ENCODE measurements around the gene STBD1. TPM values are rescaled to one million over a fixed set of nuclear protein-coding genes. Genes with fewer than 3 reads are reported as not detected.

STBD1 gene
- total RNA-seq, 1 donor from 2014 or later, result 0.09 TPM

- H3K36me3 Mint-ChIP-seq (ENCODE audit: low read depth), result no peaks in the 10 kb centered on the region
- H3K9me3 Mint-ChIP-seq, result no peaks in the 10 kb centered on the region
- ATAC-seq (ENCODE audit: low read depth) (no peak), DNase-seq (no peak)
- no peak overlapping the region for H3K27ac Mint-ChIP-seq
- intact Hi-C loops (cut with micrococcal nuclease), result no loop called here
- ChIA-PET POLR2A (no interaction called here), CTCF (no interaction called here)
- TF ChIP-seq, protein P1, sequence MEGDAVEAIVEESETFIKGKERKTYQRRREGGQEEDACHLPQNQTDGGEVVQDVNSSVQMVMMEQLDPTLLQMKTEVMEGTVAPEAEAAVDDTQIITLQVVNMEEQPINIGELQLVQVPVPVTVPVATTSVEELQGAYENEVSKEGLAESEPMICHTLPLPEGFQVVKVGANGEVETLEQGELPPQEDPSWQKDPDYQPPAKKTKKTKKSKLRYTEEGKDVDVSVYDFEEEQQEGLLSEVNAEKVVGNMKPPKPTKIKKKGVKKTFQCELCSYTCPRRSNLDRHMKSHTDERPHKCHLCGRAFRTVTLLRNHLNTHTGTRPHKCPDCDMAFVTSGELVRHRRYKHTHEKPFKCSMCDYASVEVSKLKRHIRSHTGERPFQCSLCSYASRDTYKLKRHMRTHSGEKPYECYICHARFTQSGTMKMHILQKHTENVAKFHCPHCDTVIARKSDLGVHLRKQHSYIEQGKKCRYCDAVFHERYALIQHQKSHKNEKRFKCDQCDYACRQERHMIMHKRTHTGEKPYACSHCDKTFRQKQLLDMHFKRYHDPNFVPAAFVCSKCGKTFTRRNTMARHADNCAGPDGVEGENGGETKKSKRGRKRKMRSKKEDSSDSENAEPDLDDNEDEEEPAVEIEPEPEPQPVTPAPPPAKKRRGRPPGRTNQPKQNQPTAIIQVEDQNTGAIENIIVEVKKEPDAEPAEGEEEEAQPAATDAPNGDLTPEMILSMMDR (IDR thresholded peaks at IDR 0.05), result no peak
- H3K27me3 Mint-ChIP-seq, result peaks cover 6% of the 10 kb centered on the region
- H3K4me3 Mint-ChIP-seq, result no peak overlapping the region
- no peaks in the 10 kb centered on the region for H3K4me1 Mint-ChIP-seq
Measured at GRCh38 chr4:76266627-76267026, 39.9 kb upstream of the STBD1 start.

GRCh38 chr4:76267811-76268210, 38.7 kb upstream of the STBD1 start:
- Mint-ChIP-seq H3K27me3 (peaks cover 3% of the 10 kb centered on the region), H3K9me3 (no peaks in the 10 kb centered on the region), H3K27ac (no peak overlapping the region), H3K4me3 (no peak overlapping the region), H3K4me1 (no peaks in the 10 kb centered on the region), H3K36me3 (ENCODE audit: low read depth) (no peaks in the 10 kb centered on the region)
- ATAC-seq (ENCODE audit: low read depth), result no peak
- ChIA-PET POLR2A (no interaction called here), CTCF (interaction anchor here (1.0 kb wide), 1 partner anchor 88 kb away, joined by 3 read pairs; no protein-coding TSS in a partner anchor)
- TF ChIP-seq, protein P1 (IDR thresholded peaks at IDR 0.05), result no peak
- intact Hi-C loops (cut with micrococcal nuclease), result no loop called here
- no peak for DNase-seq

DNA sequence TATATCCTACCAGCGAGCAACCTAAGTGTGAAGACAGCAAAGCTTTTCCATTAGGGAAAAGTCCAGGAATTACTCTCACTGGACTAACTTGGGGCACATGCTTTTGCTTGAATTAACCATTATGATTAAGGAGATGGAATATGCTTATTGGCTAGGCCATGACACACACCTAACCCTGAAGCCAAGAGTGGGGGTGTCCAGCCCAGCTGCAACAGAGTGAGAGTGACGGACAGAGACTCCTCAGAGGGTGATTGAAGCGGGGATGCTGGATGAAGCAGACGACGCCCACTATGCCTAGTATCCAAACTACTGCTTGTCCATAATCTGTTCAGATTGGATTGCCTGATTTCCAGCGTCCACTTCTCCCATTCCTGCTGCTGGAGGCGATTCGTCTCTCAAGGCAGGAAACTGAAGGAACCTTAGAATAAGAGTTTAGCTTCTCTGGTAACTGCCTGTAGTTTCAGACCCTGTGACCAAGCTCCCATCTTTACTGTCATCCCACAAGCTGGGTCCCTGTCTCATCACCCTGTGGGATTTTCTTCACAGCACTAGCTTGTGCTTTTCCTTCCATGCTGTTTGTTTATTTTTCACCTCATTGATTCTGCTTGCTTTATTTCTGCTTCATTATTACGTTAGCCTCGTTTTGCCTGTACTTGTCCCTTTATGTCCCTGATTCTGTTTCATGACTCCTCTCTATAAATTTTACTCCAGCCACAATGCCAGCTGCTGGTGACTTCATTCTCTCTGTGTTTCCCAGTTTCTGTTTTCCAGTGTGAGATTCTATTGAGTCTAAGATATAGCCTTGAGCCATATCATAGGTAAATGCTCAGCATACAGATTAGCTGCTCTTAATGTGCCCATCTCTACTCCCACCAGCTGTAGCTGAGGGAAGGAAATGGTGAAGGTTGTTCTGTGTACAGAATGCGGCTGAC, 36.0 kb upstream of the STBD1 start:
- TF ChIP-seq, protein P1 (IDR thresholded peaks at IDR 0.05), result no peak
- Mint-ChIP-seq H3K27me3 (peaks cover 8% of the 10 kb centered on the region), H3K36me3 (ENCODE audit: low read depth) (no peaks in the 10 kb centered on the region), H3K27ac (no peak overlapping the region), H3K4me1 (no peaks in the 10 kb centered on the region), H3K4me3 (no peak overlapping the region), H3K9me3 (no peaks in the 10 kb centered on the region)
- ATAC-seq (ENCODE audit: low read depth) (no peak), DNase-seq (no peak)
- intact Hi-C loops (cut with micrococcal nuclease), result no loop called here
- CTCF ChIA-PET, result no interaction called here
- POLR2A ChIA-PET, result no interaction called here

GRCh38 chr4:76271248-76271647, 35.3 kb upstream of the STBD1 start:
- POLR2A ChIA-PET, result no interaction called here
- no peak for DNase-seq
- TF ChIP-seq, protein P1 (IDR thresholded peaks at IDR 0.05), result no peak
- Mint-ChIP-seq H3K27ac (no peak overlapping the region), H3K4me3 (no peak overlapping the region), H3K4me1 (no peaks in the 10 kb centered on the region), H3K36me3 (ENCODE audit: low read depth) (no peaks in the 10 kb centered on the region), H3K9me3 (no peaks in the 10 kb centered on the region), H3K27me3 (peaks cover 12% of the 10 kb centered on the region)
- intact Hi-C loops (cut with micrococcal nuclease), result no loop called here
- CTCF ChIA-PET, result no interaction called here
- no peak for ATAC-seq (ENCODE audit: low read depth)

GRCh38 chr4:76272073-76272472, 34.5 kb upstream of the STBD1 start:
- no peak overlapping the region for H3K27ac Mint-ChIP-seq

More at GRCh38 chr4:76272073-76272472, 34.5 kb upstream of the STBD1 start:
- no peaks in the 10 kb centered on the region for H3K36me3 Mint-ChIP-seq (ENCODE audit: low read depth)
- H3K27me3 Mint-ChIP-seq, result peaks cover 14% of the 10 kb centered on the region
- H3K4me1 Mint-ChIP-seq, result no peaks in the 10 kb centered on the region
- no peaks in the 10 kb centered on the region for H3K9me3 Mint-ChIP-seq
- TF ChIP-seq, protein P1 (IDR thresholded peaks at IDR 0.05), result no peak
- no peak overlapping the region for H3K4me3 Mint-ChIP-seq
- ATAC-seq (ENCODE audit: low read depth), result no peak
- no peak for DNase-seq
- CTCF ChIA-PET, result no interaction called here
- POLR2A ChIA-PET, result no interaction called here
- intact Hi-C loops (cut with micrococcal nuclease), result no loop called here

All from activated B cell treated with CpG ODN at 0.5 μM for 24 hours (primary cell).